OCI-LY3 (cell line): ENCODE results near the gene BTG2.

Source experiments
- H2AFZ ChIP-seq: fragments of 200-600, 300-600 bp; shearing (Covaris generic); 2 replicates; pipeline ENCODE4 v1.6.0; 2014; ENCODE audit warnings: antibody characterized with exemption, low read depth, low read length
- H3K27ac ChIP-seq: fragments of 200-600, 300-600 bp; sonication (generic); 2 replicates; pipeline ENCODE4 v1.5.1; 2014; ENCODE audit warnings: mild to moderate bottlenecking, low read length, moderate library complexity, mixed read lengths
- H3K27me3 ChIP-seq: fragments of 200-600, 300-600 bp; sonication (generic); 2 replicates; pipeline ENCODE4 v1.6.1; 2014; ENCODE audit warnings: low read depth, low read length, mixed read lengths
- H3K36me3 ChIP-seq: fragments of 200-600, 300-600 bp; sonication (generic); replicated peaks from 2 replicates; pipeline ENCODE3; 2014; ENCODE audit warnings: low read depth, low read length, mixed read lengths
- H3K4me1 ChIP-seq: fragments of 300-600, 200-600 bp; sonication (generic); 2 replicates; pipeline ENCODE4 v1.6.1; 2014; ENCODE audit warnings: low read length, mixed read lengths
- H3K4me2 ChIP-seq: fragments of 200-600, 300-600 bp; sonication (generic); 2 replicates; pipeline ENCODE4 v1.6.1; 2014; ENCODE audit warnings: low read length, mixed read lengths
- H3K4me3 ChIP-seq: fragments of 300-600, 200-600 bp; sonication (generic); 2 replicates; pipeline ENCODE4 v1.5.1; 2014; ENCODE audit warnings: antibody characterized with exemption, mild to moderate bottlenecking, low read length, moderate library complexity
- H3K79me2 ChIP-seq: fragments of 300-600, 200-600 bp; shearing (Covaris generic); 2 replicates; pipeline ENCODE4 v1.6.1; 2014; ENCODE audit warnings: mild to moderate bottlenecking, low read length, mixed read lengths
- H3K9ac ChIP-seq: fragments of 300-600, 200-600 bp; shearing (Covaris generic); 2 replicates; pipeline ENCODE4 v1.6.0; 2014; ENCODE audit warnings: mild to moderate bottlenecking, low read length, moderate library complexity
- H3K9me3 ChIP-seq: fragments of 200-600, 300-600 bp; shearing (Covaris generic); 2 replicates; pipeline ENCODE4 v1.6.1; 2014; ENCODE audit warnings: low read length, mixed read lengths; ENCODE audit not compliant: insufficient read depth
- H4K20me1 ChIP-seq: fragments of 200-600, 300-600 bp; sonication (generic); 2 replicates; pipeline ENCODE4 v1.6.1; 2016; ENCODE audit warnings: low read length, mixed read lengths; ENCODE audit not compliant: insufficient read depth
- CTCF ChIP-seq: fragments of 200-600, 300-600 bp; sonication (generic); IDR thresholded peaks from 2 replicates; pipeline ENCODE4 v1.5.1; 2014; ENCODE audit warnings: antibody characterized with exemption, low read length, low read depth
- EZH2phosphoT487 ChIP-seq: fragments of 200-600 bp; shearing (Covaris generic); IDR thresholded peaks from 2 replicates; pipeline ENCODE4 v1.6.1; 2018; ENCODE audit warnings: antibody characterized with exemption, mixed run types, low read depth

Gene BTG2

GRCh38 chr1:203342192-203342940 lies 37.0 kb downstream of the BTG2 start:
- TF ChIP-seq EZH2phosphoT487 (no peak), CTCF (peak; percentile 86)
- Histone ChIP-seq H2AFZ (peak overlapping the region; percentile 78), H3K4me2 (peak overlapping the region; percentile 89), H3K9ac (no peak overlapping the region), H3K4me3 (peak overlapping the region; percentile 73), H4K20me1 (no peaks in the 10 kb centered on the region), H3K79me2 (no peaks in the 10 kb centered on the region), H3K4me1 (peaks cover 15% of the 10 kb centered on the region), H3K9me3 (no peaks in the 10 kb centered on the region), H3K27me3 (peaks cover 48% of the 10 kb centered on the region), H3K27ac (no peak overlapping the region), H3K36me3 (no peaks in the 10 kb centered on the region)

- H4K20me1 ChIP-seq, result no peaks in the 10 kb centered on the region
- TF ChIP-seq CTCF (no peak), EZH2phosphoT487 (no peak)
- no peak overlapping the region for H3K4me3 ChIP-seq
- H3K27ac ChIP-seq, result no peak overlapping the region
- H3K79me2 ChIP-seq, result no peaks in the 10 kb centered on the region
- H3K4me1 ChIP-seq, result peaks cover 15% of the 10 kb centered on the region
- peaks cover 48% of the 10 kb centered on the region for H3K27me3 ChIP-seq
- H3K9ac ChIP-seq, result no peak overlapping the region
- H2AFZ ChIP-seq, result no peak overlapping the region
- no peak overlapping the region for H3K4me2 ChIP-seq
- H3K9me3 ChIP-seq, result no peaks in the 10 kb centered on the region
- H3K36me3 ChIP-seq, result no peaks in the 10 kb centered on the region
Observed at GRCh38 chr1:203343956-203344754, 38.8 kb downstream of the BTG2 start.

DNA sequence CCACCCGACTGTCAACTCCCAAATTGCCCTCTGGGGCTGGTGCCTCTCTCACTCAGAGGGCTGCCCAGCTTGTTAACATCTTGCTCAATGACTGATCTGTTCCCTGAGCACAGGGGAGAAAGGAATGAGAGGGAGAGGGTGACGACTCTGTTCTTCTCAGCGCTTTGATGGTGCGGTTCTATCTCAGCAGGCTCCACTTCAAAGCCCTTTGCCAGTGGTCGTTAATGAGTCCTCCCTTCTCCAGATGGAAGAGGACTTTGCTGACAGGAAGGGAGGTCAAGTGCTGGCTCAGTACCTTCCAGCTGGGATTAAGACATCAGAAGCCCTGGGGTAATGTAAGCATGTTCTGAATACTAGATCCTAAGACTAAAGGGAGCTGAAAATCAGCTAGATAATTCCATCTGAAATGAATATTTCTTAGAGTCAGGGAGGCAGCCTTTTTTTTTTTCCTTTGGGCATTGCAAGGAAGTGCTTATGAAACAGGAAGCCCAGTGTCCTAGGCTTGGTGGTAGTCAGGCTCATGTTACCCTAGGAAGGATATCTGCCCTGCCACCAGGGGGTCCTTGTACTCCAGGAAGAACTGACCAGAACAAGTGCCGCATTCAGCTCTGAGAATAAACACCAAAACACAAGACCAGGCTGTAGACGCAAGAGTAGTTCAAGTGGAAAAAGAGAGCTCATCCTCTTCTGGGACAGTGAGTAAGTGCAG lies 40.9 kb downstream of the BTG2 start:
- Histone ChIP-seq H3K4me1 (peaks cover 12% of the 10 kb centered on the region), H4K20me1 (no peaks in the 10 kb centered on the region), H3K79me2 (no peaks in the 10 kb centered on the region), H3K9me3 (no peaks in the 10 kb centered on the region), H3K36me3 (no peaks in the 10 kb centered on the region), H2AFZ (no peak overlapping the region), H3K27me3 (peaks cover 37% of the 10 kb centered on the region), H3K4me2 (no peak overlapping the region), H3K9ac (no peak overlapping the region), H3K27ac (no peak overlapping the region), H3K4me3 (no peak overlapping the region)
- TF ChIP-seq CTCF (peak; percentile 20), EZH2phosphoT487 (no peak)

DNA sequence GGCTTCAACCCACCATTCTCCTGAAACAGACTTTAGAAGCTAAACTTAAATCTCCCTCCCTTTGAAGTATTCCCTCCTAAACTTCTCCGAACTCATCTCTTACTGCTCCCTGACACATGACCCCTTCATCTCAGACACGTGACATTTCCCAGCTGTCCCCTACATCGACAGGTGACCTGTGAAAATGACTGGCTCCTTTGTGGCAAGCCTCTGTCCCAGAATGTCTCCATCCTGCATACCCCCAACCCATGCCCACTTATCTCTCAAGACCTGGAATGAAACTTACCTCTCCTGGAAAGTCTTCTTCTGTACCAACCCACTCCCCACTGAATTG lies 41.4 kb downstream of the BTG2 start:
- no peak overlapping the region for H2AFZ ChIP-seq
- H3K27me3 ChIP-seq, result peaks cover 32% of the 10 kb centered on the region
- H3K27ac ChIP-seq, result no peak overlapping the region
- no peak overlapping the region for H3K4me3 ChIP-seq
- no peak overlapping the region for H3K9ac ChIP-seq
- no peak overlapping the region for H3K4me2 ChIP-seq
- no peaks in the 10 kb centered on the region for H4K20me1 ChIP-seq
- no peak for TF ChIP-seq EZH2phosphoT487
- TF ChIP-seq CTCF, result no peak; the same call in 1 of the 2 replicates
- H3K4me1 ChIP-seq, result peaks cover 14% of the 10 kb centered on the region
- no peaks in the 10 kb centered on the region for H3K36me3 ChIP-seq
- H3K9me3 ChIP-seq, result no peaks in the 10 kb centered on the region
- no peaks in the 10 kb centered on the region for H3K79me2 ChIP-seq
